ENCODE results near the gene AVL9. TPM values are rescaled to one million over a fixed set of nuclear protein-coding genes. Genes with fewer than 3 reads are reported as not detected.
"Not testable (repeated sequence)": the region's sequence is repeated elsewhere in the genome, so short reads cannot be mapped to it uniquely, and the experiment has no call there.

AVL9 gene
- total RNA-seq, 1 donor from 2014 or later = 46.8 TPM

GRCh38 chr7:32602470-32602869 lies 107.2 kb downstream of the AVL9 start:
- no peak for TF ChIP-seq CTCF (IDR thresholded peaks at IDR 0.05; ENCODE audit: partially characterized antibody, unreplicated experiment)
- H3K27ac Mint-ChIP-seq (ENCODE audit: unreplicated experiment) = no peak overlapping the region
- peaks cover 8% of the 10 kb centered on the region for H3K9me3 Mint-ChIP-seq (ENCODE audit: unreplicated experiment)
- DNase-seq = no peak
- no peaks in the 10 kb centered on the region for H3K4me1 Mint-ChIP-seq (ENCODE audit: low read depth, unreplicated experiment)
- peaks cover 19% of the 10 kb centered on the region for H3K36me3 Mint-ChIP-seq (ENCODE audit: unreplicated experiment)
- no peak overlapping the region for H3K4me3 Mint-ChIP-seq (ENCODE audit: unreplicated experiment)
- H3K27me3 Mint-ChIP-seq (ENCODE audit: unreplicated experiment) = no peaks in the 10 kb centered on the region

- H3K27me3 Mint-ChIP-seq (ENCODE audit: unreplicated experiment); H3K36me3 Mint-ChIP-seq (ENCODE audit: unreplicated experiment); H3K9me3 Mint-ChIP-seq (ENCODE audit: unreplicated experiment); H3K4me1 Mint-ChIP-seq (ENCODE audit: low read depth, unreplicated experiment); H3K4me3 Mint-ChIP-seq (ENCODE audit: unreplicated experiment); H3K27ac Mint-ChIP-seq (ENCODE audit: unreplicated experiment); DNase-seq: not testable (repeated sequence)
Measured at GRCh38 chr7:32603492-32603891, 108.2 kb downstream of the AVL9 start.

DNA sequence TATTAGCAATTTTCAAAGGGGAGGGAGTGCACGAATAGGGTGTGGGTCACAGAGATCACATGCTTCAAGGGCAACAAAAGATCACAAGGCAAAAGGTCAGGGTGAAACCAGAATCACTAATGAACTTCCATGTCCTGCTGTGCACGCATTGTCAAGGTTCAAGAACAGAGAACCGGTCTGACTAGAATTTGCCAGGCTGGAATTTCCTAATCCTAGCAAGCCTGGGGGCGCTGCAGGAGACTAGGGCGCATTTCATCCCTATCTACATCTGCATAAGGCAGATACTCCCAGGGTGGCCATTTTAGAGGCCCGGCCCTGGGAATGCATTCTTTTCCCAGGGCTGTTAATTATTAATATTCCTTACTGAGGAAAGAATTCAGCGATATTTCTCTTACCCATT lies 108.8 kb downstream of the AVL9 start:
- DNase-seq; H3K9me3 Mint-ChIP-seq (ENCODE audit: unreplicated experiment): not testable (repeated sequence)

GRCh38 chr7:32605032-32605431 lies 109.7 kb downstream of the AVL9 start:
- no peak overlapping the region for H3K27ac Mint-ChIP-seq (ENCODE audit: unreplicated experiment)
- H3K9me3 Mint-ChIP-seq (ENCODE audit: unreplicated experiment) = peaks cover 8% of the 10 kb centered on the region
- H3K4me1 Mint-ChIP-seq (ENCODE audit: low read depth, unreplicated experiment) = no peaks in the 10 kb centered on the region
- H3K36me3 Mint-ChIP-seq (ENCODE audit: unreplicated experiment) = peaks cover 10% of the 10 kb centered on the region
- no peak for TF ChIP-seq CTCF (IDR thresholded peaks at IDR 0.05; ENCODE audit: partially characterized antibody, unreplicated experiment)
- DNase-seq = no peak
- no peaks in the 10 kb centered on the region for H3K27me3 Mint-ChIP-seq (ENCODE audit: unreplicated experiment)
- no peak overlapping the region for H3K4me3 Mint-ChIP-seq (ENCODE audit: unreplicated experiment)

More for the DNA sequence above, 108.8 kb downstream of the AVL9 start:
- not testable (repeated sequence) for H3K4me3 Mint-ChIP-seq (ENCODE audit: unreplicated experiment); H3K4me1 Mint-ChIP-seq (ENCODE audit: low read depth, unreplicated experiment); H3K27me3 Mint-ChIP-seq (ENCODE audit: unreplicated experiment); H3K36me3 Mint-ChIP-seq (ENCODE audit: unreplicated experiment); H3K27ac Mint-ChIP-seq (ENCODE audit: unreplicated experiment)

DNA sequence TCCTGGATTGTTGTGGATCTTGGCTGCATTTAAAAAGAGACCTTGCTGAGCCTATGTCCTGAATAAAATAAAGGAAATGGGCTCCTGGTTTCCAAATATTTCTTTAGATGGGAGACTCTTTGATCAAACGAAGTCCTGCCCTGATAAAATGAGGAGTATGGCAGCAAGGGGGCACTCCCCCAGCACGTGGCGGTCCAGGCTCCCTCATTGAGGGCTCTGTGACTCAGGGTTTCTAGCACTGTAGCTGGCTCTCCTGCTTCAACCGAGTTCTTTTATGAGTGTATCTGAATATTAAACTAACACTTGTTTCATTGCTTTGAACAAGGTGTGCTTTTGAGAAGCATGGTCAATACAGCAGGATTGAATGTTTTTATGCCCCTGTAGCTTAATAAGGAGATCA lies 114.2 kb downstream of the AVL9 start:
- no peak for TF ChIP-seq CTCF (IDR thresholded peaks at IDR 0.05; ENCODE audit: partially characterized antibody, unreplicated experiment)
- Mint-ChIP-seq H3K27me3 (ENCODE audit: unreplicated experiment) (peaks cover 2% of the 10 kb centered on the region), H3K9me3 (ENCODE audit: unreplicated experiment) (peaks cover 4% of the 10 kb centered on the region)

DNA sequence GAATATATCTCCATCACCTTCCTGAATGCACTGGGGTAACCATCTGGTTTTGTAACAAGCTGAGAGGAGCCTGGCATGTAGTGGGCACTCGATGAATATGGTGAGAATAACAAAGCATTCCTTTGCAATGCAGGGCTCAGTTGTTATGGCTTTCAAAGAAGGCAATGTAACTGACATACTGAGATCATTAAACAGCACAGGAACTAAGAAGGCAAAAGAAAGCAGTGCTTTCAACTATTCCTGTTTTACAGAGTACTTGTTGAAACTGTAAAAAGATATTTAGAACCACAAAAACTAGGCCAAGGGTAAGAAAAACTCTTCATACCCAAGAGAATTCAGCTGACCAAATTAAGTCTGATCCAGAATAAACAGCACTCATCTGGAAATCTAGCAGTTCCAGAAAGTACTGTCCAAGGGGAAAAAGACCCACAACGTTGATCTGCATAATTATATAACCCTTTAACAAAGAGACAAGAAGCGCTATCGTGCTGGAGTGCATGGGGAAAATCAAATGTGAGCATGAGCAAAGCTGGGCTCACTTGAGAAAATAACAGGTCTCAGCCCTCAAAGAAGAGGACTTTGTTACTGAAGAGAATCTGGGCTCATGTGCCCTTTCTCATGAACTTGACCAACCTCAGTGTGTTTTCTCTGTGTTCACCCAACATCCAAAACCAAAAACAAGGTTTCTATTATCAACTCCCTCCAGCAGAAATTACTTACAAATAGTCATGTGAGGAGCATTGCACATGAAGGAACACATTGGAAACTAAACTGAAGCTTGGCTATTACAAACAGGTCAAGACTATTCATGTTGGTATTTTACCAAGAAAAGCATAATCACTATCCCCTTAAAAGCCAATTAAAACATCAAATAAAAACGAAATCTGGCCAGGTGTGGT lies 116.2 kb downstream of the AVL9 start:
- Mint-ChIP-seq H3K4me1 (ENCODE audit: low read depth, unreplicated experiment) (no peaks in the 10 kb centered on the region), H3K9me3 (ENCODE audit: unreplicated experiment) (no peaks in the 10 kb centered on the region), H3K36me3 (ENCODE audit: unreplicated experiment) (no peaks in the 10 kb centered on the region), H3K27ac (ENCODE audit: unreplicated experiment) (no peak overlapping the region), H3K27me3 (ENCODE audit: unreplicated experiment) (peaks cover 2% of the 10 kb centered on the region), H3K4me3 (ENCODE audit: unreplicated experiment) (no peak overlapping the region)
- TF ChIP-seq CTCF (IDR thresholded peaks at IDR 0.05; ENCODE audit: partially characterized antibody, unreplicated experiment) = no peak
- DNase-seq = no peak

More for the DNA sequence above, 114.2 kb downstream of the AVL9 start:
- no peak overlapping the region for H3K27ac Mint-ChIP-seq (ENCODE audit: unreplicated experiment)
- H3K36me3 Mint-ChIP-seq (ENCODE audit: unreplicated experiment) = no peaks in the 10 kb centered on the region
- H3K4me3 Mint-ChIP-seq (ENCODE audit: unreplicated experiment) = no peak overlapping the region
- no peaks in the 10 kb centered on the region for H3K4me1 Mint-ChIP-seq (ENCODE audit: low read depth, unreplicated experiment)
- DNase-seq = no peak

Data from glutamatergic neuron (in vitro differentiated cells).